Myocyte (in vitro differentiated cells): ENCODE data around the gene CDHR4. TPM values are rescaled to one million over a fixed set of nuclear protein-coding genes. Genes with fewer than 3 reads are reported as not detected.

ENCODE experiments used
- microRNA-seq: library from miRNA; unstranded; fragments of <30 nt; microRNA quantifications from one replicate; pipeline ENCODE4, GENCODE V29; 2016
- total RNA-seq: library from RNA; depleted of rRNA; stranded (reverse); fragments of >200 nt; gene quantifications from 2 replicates; pipeline ENCODE4 v1.2.3, GENCODE V29; 2014

The CDHR4 gene
- total RNA-seq, 1 donor from 2014 or later, result 0.19 TPM

Small RNA genes lying within 50 kb of the gene (microRNA-seq; reads per million reads assigned to microRNA genes)
- gene MIR5193, result not detected

Other genes starting within 250 kb of the CDHR4 start
- 0.31 and 0.45 TPM in 2 replicates for gene BSN, start 245.4 kb downstream of the CDHR4 start, total RNA-seq
- gene APEH, start 125.5 kb downstream of the CDHR4 start, total RNA-seq, result 121 and 124 TPM in 2 replicates
- gene MST1, start 110.4 kb downstream of the CDHR4 start, total RNA-seq, result 10.8 and 15.7 TPM in 2 replicates
- gene RNF123, start 110.3 kb downstream of the CDHR4 start, total RNA-seq, result 50.7 and 57.5 TPM in 2 replicates
- 1.3 and 1.8 TPM in 2 replicates for gene AMIGO3, start 80.2 kb downstream of the CDHR4 start, total RNA-seq
- gene GMPPB, start 75.9 kb downstream of the CDHR4 start, total RNA-seq, result 21.9 and 30.0 TPM in 2 replicates
- 27.1 and 30.2 TPM in 2 replicates for gene IP6K1, start 13.3 kb downstream of the CDHR4 start, total RNA-seq
- 1.8 and 4.3 TPM in 2 replicates for gene INKA1, start 3.4 kb upstream of the CDHR4 start, total RNA-seq
- 24.8 and 28.3 TPM in 2 replicates for gene UBA7, start 14.1 kb upstream of the CDHR4 start, total RNA-seq
- gene TRAIP, start 56.7 kb upstream of the CDHR4 start, total RNA-seq, result 0.91 and 1.2 TPM in 2 replicates
- not detected in 2 replicates for gene CAMKV, start 70.0 kb upstream of the CDHR4 start, total RNA-seq
- 0.27 TPM in 1 of 2 replicates, not detected in the other for gene MST1R, start 104.0 kb upstream of the CDHR4 start, total RNA-seq
- 14.7 and 19.8 TPM in 2 replicates for gene MON1A, start 129.9 kb upstream of the CDHR4 start, total RNA-seq
- 48.8 and 56.7 TPM in 2 replicates for gene RBM6, start 140.3 kb upstream of the CDHR4 start, total RNA-seq